SK-N-SH (cell line): ENCODE measurements around the gene GHRHR. TPM values are rescaled to one million over a fixed set of nuclear protein-coding genes. Genes with fewer than 3 reads are reported as not detected.

Experiments used
- EP300 ChIP-seq, 2 experiments: IDR thresholded peaks; 2 replicates each; pipeline versions ENCODE4 v1.4.0 to v1.6.1; 2012; ENCODE audit warnings: borderline replicate concordance in 1 of 2, low read depth in 1 of 2, low read length in 1 of 2
- FOSL2 ChIP-seq: IDR thresholded peaks from 2 replicates; pipeline ENCODE4 v1.4.0; 2012; ENCODE audit warnings: low read depth, mild to moderate bottlenecking, moderate library complexity, borderline replicate concordance
- NRF1 ChIP-seq: IDR thresholded peaks from 2 replicates; pipeline ENCODE4 v1.6.1; 2012; ENCODE audit warnings: low read depth, mild to moderate bottlenecking, low read length
- TCF12 ChIP-seq: IDR thresholded peaks from 2 replicates; pipeline ENCODE4 v1.4.0; 2012
- TEAD4 ChIP-seq: IDR thresholded peaks from 2 replicates; pipeline ENCODE4 v1.4.0; 2012; ENCODE audit warnings: mild to moderate bottlenecking, borderline replicate concordance; ENCODE audit not compliant: insufficient read depth
- polyA plus RNA-seq, 3 experiments: library from polyadenylated mRNA; depleted of rRNA; stranded (reverse); fragments of >200 nt; gene quantifications; 2 replicates each; pipeline ENCODE4 v1.2.3, GENCODE V29; 2012
- TF ChIP-seq, protein P1 (sequence below): IDR thresholded peaks from 2 replicates; pipeline ENCODE4 v1.4.0; 2012; ENCODE audit warnings: low read depth, borderline replicate concordance

GHRHR gene
- polyA plus RNA-seq, 1 of the 3 experiments (the other 2 are of a cell fraction), result not detected

GRCh38 chr7:31028417-31028992, 64.8 kb downstream of the GHRHR start (continued):
- TF ChIP-seq NRF1, result no peak
- no peak for TF ChIP-seq EP300 (IDR thresholded peaks at IDR 0.05; ENCODE audit: borderline replicate concordance in 1 of 2, low read depth in 1 of 2, low read length in 1 of 2)
- no peak for TF ChIP-seq TEAD4
- TF ChIP-seq TCF12, result no peak
- no peak for TF ChIP-seq FOSL2
- TF ChIP-seq, protein P1, sequence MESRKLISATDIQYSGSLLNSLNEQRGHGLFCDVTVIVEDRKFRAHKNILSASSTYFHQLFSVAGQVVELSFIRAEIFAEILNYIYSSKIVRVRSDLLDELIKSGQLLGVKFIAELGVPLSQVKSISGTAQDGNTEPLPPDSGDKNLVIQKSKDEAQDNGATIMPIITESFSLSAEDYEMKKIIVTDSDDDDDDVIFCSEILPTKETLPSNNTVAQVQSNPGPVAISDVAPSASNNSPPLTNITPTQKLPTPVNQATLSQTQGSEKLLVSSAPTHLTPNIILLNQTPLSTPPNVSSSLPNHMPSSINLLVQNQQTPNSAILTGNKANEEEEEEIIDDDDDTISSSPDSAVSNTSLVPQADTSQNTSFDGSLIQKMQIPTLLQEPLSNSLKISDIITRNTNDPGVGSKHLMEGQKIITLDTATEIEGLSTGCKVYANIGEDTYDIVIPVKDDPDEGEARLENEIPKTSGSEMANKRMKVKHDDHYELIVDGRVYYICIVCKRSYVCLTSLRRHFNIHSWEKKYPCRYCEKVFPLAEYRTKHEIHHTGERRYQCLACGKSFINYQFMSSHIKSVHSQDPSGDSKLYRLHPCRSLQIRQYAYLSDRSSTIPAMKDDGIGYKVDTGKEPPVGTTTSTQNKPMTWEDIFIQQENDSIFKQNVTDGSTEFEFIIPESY, result no peak

Other genes starting within 250 kb of the GHRHR start
- not detected in 2 replicates for gene INMT, start 211.8 kb upstream of the GHRHR start, polyA plus RNA-seq (2012; rRNA removed)
- gene MINDY4, start 192.5 kb upstream of the GHRHR start, polyA plus RNA-seq (2012; rRNA removed), result 1.8 TPM in 2 replicates
- gene AQP1, start 52.1 kb upstream of the GHRHR start, polyA plus RNA-seq (2012; rRNA removed), result 1.7 and 2.4 TPM in 2 replicates
- 0.08 and 0.71 TPM in 2 replicates for gene ADCYAP1R1, start 88.4 kb downstream of the GHRHR start, polyA plus RNA-seq (2012; rRNA removed)